Astrocyte of the hippocampus (primary cell): ENCODE data around the gene PCCA.
"Not testable (repeated sequence)": the region's sequence is repeated elsewhere in the genome, so short reads cannot be mapped to it uniquely, and the experiment has no call there.

Source experiments
- DNase-seq: peaks from one replicate; pipeline ENCODE4 v3.0.0; 2011; ENCODE audit warnings: low read depth, low spot score

PCCA gene

GRCh38 chr13:100244431-100244830, 155.5 kb downstream of the PCCA start:
- DNase-seq, result peak; percentile 24

- no peak for DNase-seq
Observed at GRCh38 chr13:100245104-100245503, 156.2 kb downstream of the PCCA start.

GRCh38 chr13:100247937-100248336, 159.0 kb downstream of the PCCA start:
- DNase-seq, result no peak

DNA sequence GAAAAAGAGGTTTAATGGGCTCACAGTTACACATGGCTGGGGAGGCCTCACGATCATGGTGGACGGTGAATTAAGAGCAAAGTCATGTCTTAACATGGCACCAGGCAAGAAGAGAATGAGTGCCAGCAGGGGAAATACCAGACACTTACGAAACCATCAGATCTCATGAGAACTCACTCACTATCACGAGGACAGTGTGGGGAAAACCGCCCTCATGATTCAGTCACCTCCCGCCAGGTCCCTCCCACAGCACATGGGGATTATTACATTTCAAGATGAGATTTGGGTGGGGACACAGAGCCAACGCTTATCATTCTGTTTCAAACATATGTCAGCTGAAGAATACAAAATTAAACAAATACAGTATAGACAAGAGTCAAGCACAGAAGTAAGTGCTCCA, 165.1 kb downstream of the PCCA start:
- no peak for DNase-seq

DNA sequence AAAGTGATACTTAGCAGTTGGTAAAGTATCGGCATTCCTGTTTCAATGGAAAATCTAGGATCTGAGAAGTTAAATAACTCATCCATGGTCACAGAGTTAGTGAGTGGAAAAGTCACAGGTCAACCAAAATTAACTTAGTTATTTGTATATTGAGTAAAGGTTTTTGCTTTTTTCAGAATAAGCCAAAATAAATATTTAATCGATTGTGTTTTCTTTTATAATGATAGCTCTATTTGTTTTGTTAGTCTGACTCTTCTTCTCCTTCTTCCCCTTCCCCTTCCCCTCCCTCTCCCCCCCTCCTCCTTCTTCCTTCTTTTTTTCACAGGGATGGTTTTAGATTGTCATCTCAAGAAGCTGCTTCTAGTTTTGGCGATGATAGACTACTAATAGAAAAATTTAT, 173.5 kb downstream of the PCCA start:
- DNase-seq, result no peak

DNA sequence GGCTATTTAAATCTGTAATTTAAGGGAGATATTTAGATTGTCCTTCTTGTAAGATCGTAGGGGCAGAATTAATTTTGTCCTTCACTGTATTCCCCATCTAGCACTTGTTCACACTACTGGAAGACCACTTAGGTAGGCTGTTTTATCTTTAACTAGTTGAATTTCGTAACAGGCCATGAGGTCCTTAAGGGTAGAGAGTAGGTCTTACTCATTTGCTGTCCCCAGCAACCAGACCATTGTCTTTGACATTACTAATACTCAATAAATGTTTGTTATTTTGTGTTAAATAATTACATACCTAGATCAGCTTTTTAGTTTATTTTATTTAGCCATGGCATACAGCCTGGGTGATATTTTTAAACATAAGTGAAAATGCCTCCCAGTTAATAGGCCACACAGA, 177.1 kb downstream of the PCCA start:
- DNase-seq, result no peak

DNA sequence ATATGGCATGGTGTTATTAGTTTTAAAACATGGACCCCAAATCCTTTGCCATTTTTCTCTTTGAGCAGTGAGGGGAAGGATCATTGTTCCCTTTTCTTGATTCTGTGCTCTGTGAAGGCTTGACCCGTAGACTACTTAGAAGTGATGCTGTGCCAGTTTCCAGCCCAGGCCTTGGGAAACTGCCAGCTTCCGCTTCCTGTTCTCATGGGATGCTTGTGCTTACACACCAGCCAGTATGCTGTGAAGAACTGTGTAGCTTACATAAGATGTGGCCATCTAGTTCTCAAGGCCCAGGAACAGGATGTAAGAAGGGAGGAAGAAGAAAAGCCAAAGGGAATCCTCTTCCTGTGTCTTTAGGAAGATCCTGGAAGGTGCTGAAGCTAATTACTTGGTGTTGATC, 180.9 kb downstream of the PCCA start:
- peak; percentile 70 for DNase-seq

DNA sequence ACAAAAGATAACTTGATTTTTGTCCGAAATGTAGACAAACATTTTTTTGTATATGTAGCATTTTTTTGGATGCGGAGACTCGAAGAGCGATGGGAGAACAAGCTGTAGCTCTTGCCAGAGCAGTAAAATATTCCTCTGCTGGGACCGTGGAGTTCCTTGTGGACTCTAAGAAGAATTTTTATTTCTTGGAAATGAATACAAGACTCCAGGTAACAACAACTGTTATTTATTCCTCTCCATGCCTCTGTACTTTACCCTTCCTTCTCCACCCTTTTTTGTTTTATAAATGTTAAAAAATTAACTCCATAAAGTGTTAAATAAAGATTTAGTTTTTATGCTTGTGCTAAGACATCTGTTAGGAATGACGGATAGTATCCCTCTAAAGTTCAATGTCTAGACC, 184.2 kb downstream of the PCCA start:
- DNase-seq, result no peak

GRCh38 chr13:100273552-100273951, 184.7 kb downstream of the PCCA start:
- no peak for DNase-seq

- DNase-seq, result peak; percentile 70
Observed at GRCh38 chr13:100274942-100275506, 186.1 kb downstream of the PCCA start.

GRCh38 chr13:100275746-100276145, 186.9 kb downstream of the PCCA start:
- peak; percentile 2 for DNase-seq

DNA sequence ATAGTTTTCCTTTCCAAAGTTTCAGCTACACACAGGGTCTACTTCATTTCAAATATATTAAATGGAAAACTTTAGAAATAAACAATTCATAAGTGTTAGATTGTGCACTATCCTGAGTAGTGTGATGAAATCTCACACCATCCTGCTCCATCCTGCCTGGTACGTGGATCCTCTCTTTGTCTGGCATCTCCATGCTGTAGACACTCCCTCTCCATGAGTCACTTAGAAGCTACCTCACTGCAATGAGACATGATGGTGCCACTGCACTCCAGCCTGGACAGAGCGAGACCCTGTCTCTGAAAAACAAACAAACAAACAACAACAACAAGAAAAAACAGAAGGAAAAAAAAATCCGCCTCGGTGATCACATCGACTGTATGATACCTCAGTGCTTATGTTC, 191.8 kb downstream of the PCCA start:
- no peak for DNase-seq

- DNase-seq, result not testable (repeated sequence)
Observed at GRCh38 chr13:100282306-100282705, 193.4 kb downstream of the PCCA start.

DNA sequence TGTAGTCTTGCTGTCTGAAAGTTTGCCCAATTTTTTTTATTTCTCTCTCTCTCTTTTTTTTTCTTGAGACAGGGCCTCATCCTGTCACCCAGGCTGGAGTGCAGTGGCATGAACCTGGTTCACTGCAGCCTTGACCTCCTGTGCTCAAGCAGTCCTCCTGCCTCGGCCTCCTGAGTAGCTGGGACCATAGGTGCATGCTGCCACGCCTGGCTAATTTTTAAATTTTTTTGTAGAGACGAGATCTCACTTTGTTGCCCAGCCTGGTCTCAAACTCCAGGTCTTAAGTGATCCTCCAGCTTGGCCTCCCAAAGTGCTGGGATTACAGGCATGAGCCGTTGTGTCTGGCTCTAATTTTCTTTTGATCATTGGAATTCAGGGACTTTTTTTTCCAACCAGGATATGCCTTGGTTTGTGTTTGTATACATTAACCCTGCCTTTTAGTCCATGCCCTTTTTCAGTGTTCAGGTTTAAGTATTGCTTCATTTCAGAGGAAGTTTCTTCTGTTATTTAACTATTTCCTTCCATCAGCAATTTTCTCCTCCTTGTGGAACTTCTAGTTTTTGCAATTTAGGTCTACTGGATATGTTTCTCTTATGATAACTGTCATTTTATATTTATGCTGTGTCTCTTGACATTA, 201.4 kb downstream of the PCCA start:
- no peak for DNase-seq

DNA sequence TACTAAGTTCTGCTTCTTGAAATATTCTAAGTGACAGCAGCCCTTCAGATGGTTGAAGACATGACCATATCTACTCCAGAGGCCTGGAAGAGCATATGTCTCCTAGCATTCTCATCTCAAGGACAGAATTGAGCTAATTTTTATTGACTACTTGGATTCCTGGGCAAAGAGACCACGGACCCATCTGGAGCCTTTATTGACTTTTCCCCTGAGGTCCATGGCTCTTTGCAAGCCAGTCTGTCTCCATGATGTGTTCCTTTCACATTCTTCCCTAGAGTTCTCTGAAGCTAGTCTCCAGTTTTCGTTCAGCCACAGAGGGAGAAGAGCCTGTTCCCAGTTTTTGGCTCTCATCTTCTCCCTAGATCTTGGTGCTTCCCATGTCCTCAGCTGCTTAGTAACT, 202.7 kb downstream of the PCCA start:
- DNase-seq, result no peak

DNA sequence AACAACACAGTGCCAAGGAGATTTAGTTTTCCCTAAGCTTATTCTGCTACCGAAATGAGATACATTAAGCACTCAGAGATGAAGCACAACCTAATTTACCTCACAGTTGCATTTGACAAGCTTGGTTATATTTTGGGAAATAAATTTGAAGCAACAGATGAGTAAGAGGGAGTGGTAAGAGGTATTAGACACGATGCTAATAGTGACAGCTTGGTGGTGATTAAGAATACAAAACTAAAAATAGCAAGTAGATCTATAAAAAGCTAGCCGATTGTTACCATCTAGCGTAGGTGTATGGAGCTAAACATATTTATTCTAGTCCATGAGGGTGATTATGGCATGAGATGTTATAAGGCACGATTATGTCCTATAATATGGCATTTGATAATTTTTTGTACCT, 208.5 kb downstream of the PCCA start:
- no peak for DNase-seq

GRCh38 chr13:100298116-100298681, 209.3 kb downstream of the PCCA start:
- no peak for DNase-seq

DNA sequence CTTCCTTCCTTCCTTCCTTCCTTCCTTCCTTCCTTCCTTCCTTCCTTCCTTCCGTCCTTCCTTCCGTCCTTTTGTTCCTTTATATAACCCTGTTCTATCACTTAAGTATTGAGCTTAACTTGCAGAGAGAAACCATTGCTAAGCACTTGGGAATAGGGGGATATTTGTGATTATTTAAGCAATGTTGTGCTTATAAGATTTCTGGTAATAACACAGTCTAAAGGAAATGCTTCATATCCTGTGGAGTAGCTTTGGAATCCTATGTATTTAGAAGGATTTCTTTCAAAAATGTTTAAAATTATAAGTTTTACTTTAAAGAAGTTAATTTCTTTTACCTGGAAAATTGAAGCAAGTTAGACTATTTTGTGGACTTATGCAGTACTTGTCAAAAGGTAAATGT, 209.8 kb downstream of the PCCA start:
- no peak for DNase-seq

DNA sequence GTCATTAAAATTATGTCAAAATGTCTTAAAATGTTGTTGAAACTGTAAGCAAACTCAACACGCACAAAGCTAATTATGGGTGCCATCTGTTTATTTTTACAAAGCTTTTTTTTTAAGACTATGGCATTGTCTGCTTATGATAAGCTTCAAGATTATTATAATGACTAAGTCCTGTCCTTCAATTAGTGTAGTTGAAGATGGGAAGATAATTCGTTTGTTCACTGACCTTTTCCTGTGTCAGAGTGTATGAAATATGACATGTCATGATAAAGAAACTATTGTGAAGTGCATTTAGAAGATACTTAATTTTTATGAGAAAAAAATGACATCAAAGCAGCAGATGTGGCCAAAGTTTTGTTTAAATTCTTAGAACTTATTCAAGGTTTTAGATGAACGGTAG, 211.3 kb downstream of the PCCA start:
- no peak for DNase-seq

DNA sequence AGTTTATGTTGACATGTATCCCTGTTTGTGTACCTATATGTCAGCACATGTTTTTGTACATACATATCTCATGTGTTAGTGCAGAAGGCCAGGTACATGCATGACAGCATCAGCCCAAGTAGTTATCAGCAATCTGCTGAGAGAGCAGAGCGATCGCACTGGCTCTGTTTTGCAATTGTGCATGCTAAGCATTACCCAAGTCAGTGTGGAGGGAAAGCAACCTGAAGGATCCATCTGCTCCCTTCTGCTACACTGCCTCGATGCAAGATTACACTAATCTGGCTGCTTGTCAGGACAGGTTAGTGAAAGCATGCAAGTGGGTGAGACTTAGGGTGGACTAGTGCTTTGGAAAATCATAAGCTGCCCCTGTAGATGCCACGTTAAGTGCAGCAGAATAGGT, 211.8 kb downstream of the PCCA start:
- DNase-seq, result no peak

- peak; percentile 32 for DNase-seq
Observed at GRCh38 chr13:100301418-100301817, 212.5 kb downstream of the PCCA start.

DNA sequence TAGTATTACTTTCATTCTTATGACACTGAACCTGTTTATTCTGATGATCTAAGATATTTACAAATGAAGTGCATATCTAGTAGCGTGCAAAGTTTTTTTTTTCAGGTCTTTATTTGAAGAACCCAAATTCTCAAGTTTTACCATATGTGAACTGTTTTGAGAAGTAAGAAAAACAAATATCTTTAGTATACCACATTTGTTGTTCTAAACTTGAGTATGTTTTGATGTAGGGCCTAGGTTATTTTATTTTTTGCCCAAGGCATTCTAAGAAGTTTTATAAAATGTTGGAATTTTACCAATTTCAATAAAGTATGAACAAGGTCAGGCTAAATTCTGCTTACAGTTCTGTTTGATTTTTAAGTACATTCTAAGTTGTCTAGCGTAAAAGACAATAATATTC, 213.5 kb downstream of the PCCA start:
- no peak for DNase-seq

DNA sequence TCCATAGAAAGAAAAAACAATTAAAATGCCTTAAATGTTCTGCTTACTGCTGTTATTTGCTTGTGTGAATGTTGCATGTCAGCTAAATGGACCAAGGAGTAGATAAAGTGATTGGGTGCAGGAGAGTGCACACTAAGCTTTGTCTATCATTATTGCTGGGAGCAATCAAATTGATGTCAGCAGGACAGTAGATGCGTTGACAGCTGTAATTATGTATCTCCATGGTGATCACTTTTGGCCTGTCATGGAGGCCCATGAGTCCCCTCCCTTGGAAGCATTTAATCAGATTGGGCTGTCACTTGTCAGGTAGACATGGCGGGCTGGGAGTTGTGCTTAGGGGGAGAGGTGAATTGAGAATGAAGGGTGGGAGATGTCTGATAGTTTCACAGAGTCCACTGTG, 215.3 kb downstream of the PCCA start:
- no peak for DNase-seq

DNA sequence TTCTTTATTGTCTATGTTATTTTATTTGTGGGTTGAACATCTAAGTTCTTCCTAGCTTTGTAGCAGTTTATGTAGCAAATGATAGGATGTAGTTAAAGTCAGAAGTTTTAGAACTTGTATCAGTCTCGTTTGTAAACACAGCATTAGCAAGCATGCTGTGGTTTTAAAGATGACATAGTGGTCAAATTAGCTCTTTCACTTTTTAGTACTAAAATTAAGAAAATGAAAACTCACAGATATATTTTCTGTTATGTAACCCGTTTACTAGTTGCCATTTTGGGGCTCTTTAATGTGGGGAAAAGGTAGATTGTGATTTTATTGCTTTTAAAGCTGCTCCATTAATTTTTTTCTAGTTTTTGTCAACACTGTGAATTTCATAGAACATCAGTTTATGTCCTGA, 216.5 kb downstream of the PCCA start:
- no peak for DNase-seq
